Esophagus muscularis mucosa (tissue), 3 donors: ENCODE measurements around the gene PRRC2B.

ENCODE experiments used
- POLR2A ChIP-seq: fragments of 450-650 bp; IDR thresholded peaks from one replicate; pipeline ENCODE4 v1.6.1; 2017; ENCODE audit warnings: antibody characterized with exemption, moderate library complexity, mild to moderate bottlenecking, low read depth
- TF ChIP-seq, protein P1 (sequence below), 3 experiments: fragments of 200-600 bp in 2 of 3; fragments of 450-650 bp in 1 of 3; sonication (generic) in 2 of 3; IDR thresholded peaks; one replicate each; pipeline ENCODE4 v1.5.1; 2017 to 2019; ENCODE audit warnings: antibody characterized with exemption in 3 of 3, mild to moderate bottlenecking in 2 of 3, moderate library complexity in 1 of 3

DNA sequence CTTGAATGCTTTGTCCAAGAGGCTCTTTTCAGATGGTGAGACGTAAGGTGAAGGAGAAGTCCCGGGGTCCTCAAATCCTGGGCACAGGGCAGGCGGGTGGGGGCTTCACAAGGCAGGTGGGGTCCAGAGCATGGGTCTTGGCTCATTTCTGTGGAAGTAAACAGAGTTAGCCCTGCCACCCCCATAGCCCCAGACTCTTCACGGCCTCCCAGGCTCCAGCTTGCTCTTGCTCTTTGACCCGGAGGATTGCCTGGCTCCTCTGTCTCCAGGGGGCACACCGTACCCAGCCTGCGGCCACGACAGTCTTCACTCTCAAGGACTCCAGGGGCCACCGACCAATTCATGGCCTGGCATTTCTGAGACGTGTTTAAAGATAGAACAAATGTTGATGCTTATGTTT is 80.0 kb downstream of the PRRC2B start:
- TF ChIP-seq, protein P1, sequence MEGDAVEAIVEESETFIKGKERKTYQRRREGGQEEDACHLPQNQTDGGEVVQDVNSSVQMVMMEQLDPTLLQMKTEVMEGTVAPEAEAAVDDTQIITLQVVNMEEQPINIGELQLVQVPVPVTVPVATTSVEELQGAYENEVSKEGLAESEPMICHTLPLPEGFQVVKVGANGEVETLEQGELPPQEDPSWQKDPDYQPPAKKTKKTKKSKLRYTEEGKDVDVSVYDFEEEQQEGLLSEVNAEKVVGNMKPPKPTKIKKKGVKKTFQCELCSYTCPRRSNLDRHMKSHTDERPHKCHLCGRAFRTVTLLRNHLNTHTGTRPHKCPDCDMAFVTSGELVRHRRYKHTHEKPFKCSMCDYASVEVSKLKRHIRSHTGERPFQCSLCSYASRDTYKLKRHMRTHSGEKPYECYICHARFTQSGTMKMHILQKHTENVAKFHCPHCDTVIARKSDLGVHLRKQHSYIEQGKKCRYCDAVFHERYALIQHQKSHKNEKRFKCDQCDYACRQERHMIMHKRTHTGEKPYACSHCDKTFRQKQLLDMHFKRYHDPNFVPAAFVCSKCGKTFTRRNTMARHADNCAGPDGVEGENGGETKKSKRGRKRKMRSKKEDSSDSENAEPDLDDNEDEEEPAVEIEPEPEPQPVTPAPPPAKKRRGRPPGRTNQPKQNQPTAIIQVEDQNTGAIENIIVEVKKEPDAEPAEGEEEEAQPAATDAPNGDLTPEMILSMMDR (IDR thresholded peaks at IDR 0.05) = no peak
- TF ChIP-seq POLR2A = no peak
